ENCODE data around the gene BACH2. TPM values are rescaled to one million over a fixed set of nuclear protein-coding genes. Genes with fewer than 3 reads are reported as not detected.

The BACH2 gene
- total and polyA plus RNA-seq, 2 of the 4 experiments (the other 2 are of a cell fraction) = 1.3 to 1.4 TPM

- H2BK120ac ChIP-seq (ENCODE audit: low read depth, low read length) = no peak overlapping the region
- no peak overlapping the region for H2BK15ac ChIP-seq (ENCODE audit: low read depth, low read length)
- no peaks in the 10 kb centered on the region for H3K9me1 ChIP-seq (ENCODE audit: insufficient read depth, low read length)
- no peak overlapping the region for H3K9ac ChIP-seq (ENCODE audit: low read depth, low read length)
- POLR2A ChIA-PET (ENCODE audit: unreplicated experiment) = no interaction called here
- BruUV-seq (replicated peaks) = no TSS peak
- in situ Hi-C loops (cut with MboI; ENCODE audit: low sequenced_read_pairs) (loop anchor here (10.0 kb wide), 1 partner anchor 197 kb away; no protein-coding TSS in a partner anchor), intact Hi-C loops (cut with micrococcal nuclease) (no loop called here), dilution Hi-C loops (cut with HindIII; ENCODE audit: low sequenced_read_pairs, unreplicated experiment) (no loop called here)
- no peak overlapping the region for H2AK9ac ChIP-seq (replicated peaks; ENCODE audit: low read depth, low read length, poor library complexity)
- no peaks in the 10 kb centered on the region; the same call in 1 of the 2 replicates for H4K20me1 ChIP-seq (ENCODE audit: insufficient read depth, low read length)
- H3K56ac ChIP-seq (ENCODE audit: extremely low read depth, insufficient read depth, low read length) = no peak overlapping the region
- no peak overlapping the region for H3K18ac ChIP-seq (ENCODE audit: low read depth, low read length)
- H3K79me1 ChIP-seq (ENCODE audit: low read depth in 1 of 2, low read length in 2 of 2) = no peaks in the 10 kb centered on the region
- no peak overlapping the region for H2AFZ ChIP-seq (replicated peaks; ENCODE audit: low read length, poor library complexity)
- no peak overlapping the region for H3K14ac ChIP-seq (replicated peaks; ENCODE audit: low read depth, low read length)
- no peaks in the 10 kb centered on the region for H3K36me3 ChIP-seq (ENCODE audit: control insufficient read depth, insufficient read depth, low read length)
- CTCF ChIA-PET = interaction anchor here (1.1 kb wide), 1 partner anchor 194 kb away, joined by 3 read pairs; no protein-coding TSS in a partner anchor
- no peak overlapping the region for H2BK20ac ChIP-seq (ENCODE audit: low read depth, low read length)
- 0 out of 2 replicates have a peak overlapping the region, but pooled peaks have one; percentile 46 for H3K23ac ChIP-seq (ENCODE audit: low read depth, low read length)
- no peak overlapping the region for H4K8ac ChIP-seq (ENCODE audit: low read depth in 2 of 2, low read length in 2 of 2)
- no peak overlapping the region for H3K4me2 ChIP-seq (ENCODE audit: low read depth, low read length)
- no peak overlapping the region for H3K4me3 ChIP-seq (ENCODE audit: insufficient read depth, low read depth, low read length)
- peaks cover 3% of the 10 kb centered on the region for H3K27me3 ChIP-seq (ENCODE audit: control insufficient read depth, insufficient read depth, low read length)
- no peak overlapping the region for H4K91ac ChIP-seq (ENCODE audit: insufficient read depth, low read depth, low read length)
- no CpG with 5 or more reads among the region's 4 CpGs for whole genome bisulfite sequencing, 2 experiments (ENCODE audit: extremely low coverage in 2 of 2, insufficient read length in 1 of 2)
- H3K9me3 ChIP-seq (ENCODE audit: control insufficient read depth, insufficient read depth, low read length) = no peaks in the 10 kb centered on the region
- no peak for TF ChIP-seq CHD1 (IDR thresholded peaks at IDR 0.05; ENCODE audit: low read depth, low read length)
- TF ChIP-seq BHLHE40 (IDR thresholded peaks at IDR 0.05; ENCODE audit: low read depth, low read length) = no peak
- no peak for TF ChIP-seq CTCF (conservative IDR thresholded peaks at IDR 0.05; ENCODE audit: low read depth, low read length)
- no peak for TF ChIP-seq MAFK (IDR thresholded peaks at IDR 0.05; ENCODE audit: low read depth, low read length)
- TF ChIP-seq USF2 (IDR thresholded peaks at IDR 0.05; ENCODE audit: low read depth, low read length) = no peak
- no peak for TF ChIP-seq FOS (IDR thresholded peaks at IDR 0.05; ENCODE audit: low read depth, low read length)
- no peak for TF ChIP-seq POLR2A (IDR thresholded peaks at IDR 0.05; ENCODE audit: low read depth, low read length)
- no peak for TF ChIP-seq SMC3 (IDR thresholded peaks at IDR 0.05; ENCODE audit: low read depth, low read length)
- no peak for TF ChIP-seq ELK1 (IDR thresholded peaks at IDR 0.05; ENCODE audit: borderline replicate concordance, low read depth, low read length)
- DNase-seq = no peak
- no peak overlapping the region for H3K4ac ChIP-seq (ENCODE audit: low read depth, low read length)
- no peak overlapping the region for H3K27ac ChIP-seq (ENCODE audit: insufficient read depth, low read length)
- no peak overlapping the region for H2BK5ac ChIP-seq (ENCODE audit: low read depth, low read length, poor library complexity, severe bottlenecking)
- H4K5ac ChIP-seq (ENCODE audit: low read depth, low read length) = no peak overlapping the region
- H2AK5ac ChIP-seq (ENCODE audit: low read depth, low read length) = no peak overlapping the region
- H3K4me1 ChIP-seq (ENCODE audit: control insufficient read depth, insufficient read depth, low read length) = no peaks in the 10 kb centered on the region; the same call in 1 of the 2 replicates
- no peak for ATAC-seq (ENCODE audit: low read depth)
These were observed 5.1 kb downstream of the BACH2 start for GRCh38 chr6:90291565-90291964.
